SU-DHL-6 (cell line): ENCODE measurements around the gene BLVRB.

Experiments used
- EZH2phosphoT487 ChIP-seq: fragments of 200-600 bp; sonication (generic), shearing (Covaris generic); conservative IDR thresholded peaks from 2 replicates; pipeline ENCODE4 v1.6.1; 2018; ENCODE audit warnings: mild to moderate bottlenecking, antibody characterized with exemption, low read length, moderate library complexity, mixed read lengths
- TF ChIP-seq, protein P1 (sequence below): fragments of 200-600 bp; sonication (generic); IDR thresholded peaks from one replicate; pipeline ENCODE4 v1.5.1; 2017; ENCODE audit warnings: antibody characterized with exemption, mild to moderate bottlenecking, low read length, moderate library complexity; ENCODE audit not compliant: insufficient read depth, poor library complexity, severe bottlenecking

DNA sequence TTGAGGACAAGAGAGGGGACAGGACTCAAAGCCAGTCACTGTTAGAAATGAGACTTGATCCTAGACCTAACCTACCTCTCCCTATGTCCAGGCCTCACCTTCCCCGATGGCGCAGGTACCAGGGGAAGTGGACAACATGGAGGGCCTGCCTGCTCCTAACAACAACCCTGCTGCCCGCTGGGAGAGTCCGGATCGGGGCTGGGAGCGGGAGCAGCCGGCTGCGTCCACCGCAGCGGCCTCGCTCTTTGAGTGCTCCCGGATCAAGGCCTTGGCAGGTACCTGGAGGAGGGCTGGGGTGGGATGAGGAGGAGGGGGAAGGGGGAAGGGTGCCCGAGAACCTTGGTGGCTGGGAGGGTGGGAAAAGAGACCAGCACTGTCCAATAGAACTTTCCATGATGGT is 7.0 kb upstream of the BLVRB start:
- TF ChIP-seq EZH2phosphoT487 = no peak
- TF ChIP-seq, protein P1, sequence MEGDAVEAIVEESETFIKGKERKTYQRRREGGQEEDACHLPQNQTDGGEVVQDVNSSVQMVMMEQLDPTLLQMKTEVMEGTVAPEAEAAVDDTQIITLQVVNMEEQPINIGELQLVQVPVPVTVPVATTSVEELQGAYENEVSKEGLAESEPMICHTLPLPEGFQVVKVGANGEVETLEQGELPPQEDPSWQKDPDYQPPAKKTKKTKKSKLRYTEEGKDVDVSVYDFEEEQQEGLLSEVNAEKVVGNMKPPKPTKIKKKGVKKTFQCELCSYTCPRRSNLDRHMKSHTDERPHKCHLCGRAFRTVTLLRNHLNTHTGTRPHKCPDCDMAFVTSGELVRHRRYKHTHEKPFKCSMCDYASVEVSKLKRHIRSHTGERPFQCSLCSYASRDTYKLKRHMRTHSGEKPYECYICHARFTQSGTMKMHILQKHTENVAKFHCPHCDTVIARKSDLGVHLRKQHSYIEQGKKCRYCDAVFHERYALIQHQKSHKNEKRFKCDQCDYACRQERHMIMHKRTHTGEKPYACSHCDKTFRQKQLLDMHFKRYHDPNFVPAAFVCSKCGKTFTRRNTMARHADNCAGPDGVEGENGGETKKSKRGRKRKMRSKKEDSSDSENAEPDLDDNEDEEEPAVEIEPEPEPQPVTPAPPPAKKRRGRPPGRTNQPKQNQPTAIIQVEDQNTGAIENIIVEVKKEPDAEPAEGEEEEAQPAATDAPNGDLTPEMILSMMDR = no peak
